B cell (primary cell): ENCODE measurements around the gene SUSD3. TPM values are rescaled to one million over a fixed set of nuclear protein-coding genes. Genes with fewer than 3 reads are reported as not detected.

Experiments
- ATAC-seq: fragments of 200-7000 bp; cut with Tn5 transposase; one replicate; pipeline ENCODE4 v1.10.0; 2021; ENCODE audit warnings: low read depth, mild to moderate bottlenecking, moderate number of reproducible peaks, moderate library complexity
- CTCF ChIA-PET: fragments of 350-600 bp; sonication (Branson Sonifier 250); formaldehyde crosslinking; loops from one replicate; lab custom pipeline; 2021; ENCODE audit warnings: antibody characterized with exemption, inconsistent platforms; lab: Charles Lee
- POLR2A ChIA-PET: fragments of 350-600 bp; sonication (Branson Sonifier 250); formaldehyde crosslinking; loops from one replicate; lab custom pipeline; 2021; ENCODE audit warnings: antibody characterized with exemption; lab: Charles Lee
- DNase-seq: peaks from one replicate; pipeline ENCODE4 v3.0.0; 2013
- H2AFZ ChIP-seq: 2 replicates; pipeline ENCODE4 v1.6.1; 2012; ENCODE audit warnings: mild to moderate bottlenecking, low read depth, low read length; ENCODE audit not compliant: insufficient read depth, poor library complexity, severe bottlenecking
- H3K27ac ChIP-seq, 2 donors: 1 replicate in 1 of 2; 2 replicates in 1 of 2; pipeline ENCODE4 v1.5.1; 2012 to 2013; ENCODE audit warnings: low read length in 2 of 2, mild to moderate bottlenecking in 2 of 2, moderate library complexity in 1 of 2
- H3K27me3 ChIP-seq, 4 experiments: fragments of 200-600 bp in 1 of 4; sonication (generic) in 1 of 4; replicated peaks in 1 of 4; 1 replicate in 2 of 4; 2 replicates in 2 of 4; pipeline versions ENCODE4 v1.6.1 to v1.7.0; 2013 to 2016; ENCODE audit warnings: low read length in 3 of 4, mild to moderate bottlenecking in 2 of 4, mixed read lengths in 1 of 4, moderate library complexity in 1 of 4; ENCODE audit not compliant: insufficient read depth in 4 of 4, control insufficient read depth in 3 of 4; ENCODE audit errors: control extremely low read depth in 1 of 4
- H3K36me3 ChIP-seq, 2 experiments: replicated peaks in 1 of 2; 1 replicate in 1 of 2; 2 replicates in 1 of 2; pipeline versions ENCODE4 v1.6.1 to v1.7.1; 2013; ENCODE audit warnings: low read length in 1 of 2; ENCODE audit not compliant: insufficient read depth in 2 of 2, control insufficient read depth in 1 of 2; ENCODE audit errors: control extremely low read depth in 1 of 2, extremely low read depth in 1 of 2
- H3K4me1 ChIP-seq, 2 donors: fragments of 200-600 bp in 1 of 2; sonication (generic) in 1 of 2; 1 replicate in 1 of 2; 2 replicates in 1 of 2; pipeline versions ENCODE4 v1.5.1 to v1.6.1; 2013 to 2017; ENCODE audit warnings: low read length in 2 of 2; ENCODE audit not compliant: control insufficient read depth in 2 of 2, insufficient read depth in 2 of 2
- H3K4me2 ChIP-seq: replicated peaks from 2 replicates; pipeline ENCODE3; 2012; ENCODE audit warnings: mild to moderate bottlenecking, low read depth, low read length; ENCODE audit not compliant: poor library complexity, severe bottlenecking
- H3K4me3 ChIP-seq, 5 experiments: fragments of 200-600 bp in 1 of 5; sonication (generic) in 1 of 5; 1 replicate in 3 of 5; 2 replicates in 2 of 5; pipeline versions ENCODE4 v1.5.1 to v1.7.0; 2011 to 2016; ENCODE audit warnings: low read length in 4 of 5, mild to moderate bottlenecking in 4 of 5, low read depth in 2 of 5, control low read depth in 1 of 5, moderate library complexity in 1 of 5; ENCODE audit not compliant: insufficient read depth in 1 of 5; ENCODE audit errors: control extremely low read depth in 1 of 5, extremely low read depth in 1 of 5
- H3K79me2 ChIP-seq: fragments of 200-600 bp; sonication (generic); one replicate; pipeline ENCODE4 v1.6.0; 2016; ENCODE audit warnings: low read length; ENCODE audit not compliant: control insufficient read depth, insufficient read depth
- H3K9ac ChIP-seq: fragments of 200-600 bp; sonication (generic); 2 replicates; pipeline ENCODE4 v1.6.1; 2017; ENCODE audit warnings: mild to moderate bottlenecking, low read length, moderate library complexity
- H3K9me3 ChIP-seq, 3 donors: one replicate each; pipeline versions ENCODE4 v1.6.1 to v1.7.1; 2013; ENCODE audit warnings: low read length in 2 of 3; ENCODE audit not compliant: control insufficient read depth in 2 of 3, insufficient read depth in 1 of 3; ENCODE audit errors: control extremely low read depth in 1 of 3
- H4K20me1 ChIP-seq: 2 replicates; pipeline ENCODE4 v1.6.0; 2012; ENCODE audit warnings: mild to moderate bottlenecking, low read length; ENCODE audit not compliant: insufficient read depth, control insufficient read depth, poor library complexity, severe bottlenecking
- H3K27ac Mint-ChIP-seq: one replicate; pipeline ENCODE4 v1.8.0; 2021; ENCODE audit warnings: mixed read lengths
- H3K27me3 Mint-ChIP-seq: one replicate; pipeline ENCODE4 v1.8.0; 2021; ENCODE audit warnings: mixed read lengths
- H3K4me1 Mint-ChIP-seq: one replicate; pipeline ENCODE4 v1.8.0; 2021; ENCODE audit warnings: mixed read lengths
- H3K4me3 Mint-ChIP-seq: one replicate; pipeline ENCODE4 v1.8.0; 2021; ENCODE audit warnings: mixed read lengths
- H3K9me3 Mint-ChIP-seq: one replicate; pipeline ENCODE4 v1.8.0; 2022; ENCODE audit warnings: mixed read lengths; ENCODE audit not compliant: insufficient read depth
- EZH2 ChIP-seq: IDR thresholded peaks from 2 replicates; pipeline ENCODE4 v1.6.1; 2012; ENCODE audit warnings: borderline replicate concordance, low read depth, mild to moderate bottlenecking, moderate library complexity, low read length; ENCODE audit not compliant: insufficient read depth, poor library complexity, severe bottlenecking
- WGBS: methylation state at CpG from one replicate; pipeline ENCODE4 v1.1.5; 2013; ENCODE audit warnings: missing lambda C conversion rate; ENCODE audit not compliant: insufficient coverage; 5-methylcytosine and 5-hydroxymethylcytosine counted together
- intact Hi-C: fragments of 100-400 bp; cut with micrococcal nuclease; formaldehyde crosslinking; loops from one replicate; pipeline ENCODE4 v1.10.0; 2022
- polyA plus RNA-seq: library from polyadenylated mRNA; depleted of rRNA; stranded (reverse); fragments of >200 nt; gene quantifications from 2 replicates; pipeline ENCODE4 v1.2.3, GENCODE V29; 2012
- total RNA-seq, 2 donors: library from RNA; stranded (reverse); fragments of 120-200 nt in 1 of 2; gene quantifications; 1 replicate in 1 of 2; 2 replicates in 1 of 2; pipeline versions ENCODE4 v1.2.3 to v1.2.4, GENCODE V29; 2013 to 2022
- TF ChIP-seq, protein P1 (sequence below): fragments of 200-600 bp; IDR thresholded peaks from one replicate; pipeline ENCODE4 v1.8.0; 2022; ENCODE audit warnings: antibody characterized with exemption, mild to moderate bottlenecking

Gene SUSD3
- total and polyA plus RNA-seq, 2 donors (not counting 1 experiment from before 2014, with no cell fraction given) = 41.0 to 85.0 TPM

GRCh38 chr9:93080406-93080805 is 21.9 kb downstream of the SUSD3 start:
- Mint-ChIP-seq H3K4me1 (no peaks in the 10 kb centered on the region), H3K27me3 (no peaks in the 10 kb centered on the region), H3K27ac (no peak overlapping the region), H3K9me3 (no peaks in the 10 kb centered on the region), H3K4me3 (no peak overlapping the region)
- 86% methylated on average over 8 of the region's 9 CpGs for WGBS
- Histone ChIP-seq H3K36me3 (peaks cover 5 to 69% of the 10 kb centered on the region in 2 experiments), H3K9ac (no peak overlapping the region), H3K79me2 (peaks cover 22% of the 10 kb centered on the region), H3K9me3 (peaks cover 0 to 5% (median 0%) of the 10 kb centered on the region in 3 donors), H3K4me3 (no peak overlapping the region), H4K20me1 (peaks cover 22% of the 10 kb centered on the region), H3K4me2 (no peak overlapping the region), H2AFZ (no peak overlapping the region), H3K4me1 (no peaks in the 10 kb centered on the region), H3K27me3 (no peaks in the 10 kb centered on the region), H3K27ac (no peak overlapping the region)
- DNase-seq = no peak
- intact Hi-C loops = no loop called here
- no peak for TF ChIP-seq EZH2
- TF ChIP-seq, protein P1, sequence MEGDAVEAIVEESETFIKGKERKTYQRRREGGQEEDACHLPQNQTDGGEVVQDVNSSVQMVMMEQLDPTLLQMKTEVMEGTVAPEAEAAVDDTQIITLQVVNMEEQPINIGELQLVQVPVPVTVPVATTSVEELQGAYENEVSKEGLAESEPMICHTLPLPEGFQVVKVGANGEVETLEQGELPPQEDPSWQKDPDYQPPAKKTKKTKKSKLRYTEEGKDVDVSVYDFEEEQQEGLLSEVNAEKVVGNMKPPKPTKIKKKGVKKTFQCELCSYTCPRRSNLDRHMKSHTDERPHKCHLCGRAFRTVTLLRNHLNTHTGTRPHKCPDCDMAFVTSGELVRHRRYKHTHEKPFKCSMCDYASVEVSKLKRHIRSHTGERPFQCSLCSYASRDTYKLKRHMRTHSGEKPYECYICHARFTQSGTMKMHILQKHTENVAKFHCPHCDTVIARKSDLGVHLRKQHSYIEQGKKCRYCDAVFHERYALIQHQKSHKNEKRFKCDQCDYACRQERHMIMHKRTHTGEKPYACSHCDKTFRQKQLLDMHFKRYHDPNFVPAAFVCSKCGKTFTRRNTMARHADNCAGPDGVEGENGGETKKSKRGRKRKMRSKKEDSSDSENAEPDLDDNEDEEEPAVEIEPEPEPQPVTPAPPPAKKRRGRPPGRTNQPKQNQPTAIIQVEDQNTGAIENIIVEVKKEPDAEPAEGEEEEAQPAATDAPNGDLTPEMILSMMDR = no peak
- POLR2A ChIA-PET = interaction anchor here (0.7 kb wide), 1 partner anchor 16 kb away, joined by 5 read pairs; no protein-coding TSS in a partner anchor
- CTCF ChIA-PET = no interaction called here
- ATAC-seq = no peak

DNA sequence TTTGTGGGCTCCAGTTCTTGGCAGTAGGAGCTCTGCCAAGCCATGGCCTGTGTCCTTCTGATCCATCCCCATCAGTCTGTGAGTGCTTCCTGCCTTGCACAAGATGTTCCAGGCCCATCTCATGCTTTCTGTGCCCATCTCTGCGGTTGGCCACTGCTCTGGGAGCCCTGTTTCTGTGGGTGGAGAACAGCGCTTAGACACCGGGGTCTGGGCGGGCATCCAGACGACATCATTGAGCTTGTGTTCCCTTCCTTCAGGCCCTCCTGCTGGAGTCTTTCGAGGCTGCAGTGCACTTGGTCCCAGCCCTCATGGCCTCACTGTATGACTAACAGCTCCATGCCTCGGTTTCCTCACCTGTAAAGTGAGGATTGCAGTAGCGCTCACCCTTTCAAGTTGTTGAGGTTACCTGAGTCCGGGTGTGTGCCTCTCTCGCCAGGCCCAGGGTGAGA is 22.6 kb downstream of the SUSD3 start:
- intact Hi-C loops = no loop called here
- H4K20me1 ChIP-seq = peaks cover 17% of the 10 kb centered on the region
- H3K9ac ChIP-seq = no peak overlapping the region
- CTCF ChIA-PET = interaction anchor here (1.5 kb wide), 1 partner anchor 77 kb away, joined by 3 read pairs; no protein-coding TSS in a partner anchor
- peaks cover 9 to 75% of the 10 kb centered on the region in 2 experiments for H3K36me3 ChIP-seq
- no peak overlapping the region for H2AFZ ChIP-seq
- Mint-ChIP-seq H3K4me1 (no peaks in the 10 kb centered on the region), H3K27me3 (no peaks in the 10 kb centered on the region), H3K27ac (no peak overlapping the region), H3K4me3 (no peak overlapping the region), H3K9me3 (no peaks in the 10 kb centered on the region)
- H3K27me3 ChIP-seq = no peaks in the 10 kb centered on the region
- no peaks in the 10 kb centered on the region for H3K4me1 ChIP-seq
- POLR2A ChIA-PET = no interaction called here
- no peak overlapping the region for H3K4me3 ChIP-seq
- WGBS = 98% methylated on average over 10 of the region's 10 CpGs
- H3K4me2 ChIP-seq = no peak overlapping the region
- peaks cover 0 to 12% (median 0%) of the 10 kb centered on the region in 3 donors for H3K9me3 ChIP-seq
- TF ChIP-seq EZH2 = no peak
- ATAC-seq (no peak), DNase-seq (no peak)
- H3K79me2 ChIP-seq = peaks cover 17% of the 10 kb centered on the region
- H3K27ac ChIP-seq = no peak overlapping the region
